NCI-H1105 treated with DMSO at 0.1 percent for 48 hours (cell line): Measurements from ENCODE around the gene SHLD1.
"Not testable (repeated sequence)": the region's sequence is repeated elsewhere in the genome, so short reads cannot be mapped to it uniquely, and the experiment has no call there.

Experiments used
- DNase-seq: peaks from one replicate; lab custom pipeline; 2025; lab: John Stamatoyannopoulos, UW

The SHLD1 gene

DNA sequence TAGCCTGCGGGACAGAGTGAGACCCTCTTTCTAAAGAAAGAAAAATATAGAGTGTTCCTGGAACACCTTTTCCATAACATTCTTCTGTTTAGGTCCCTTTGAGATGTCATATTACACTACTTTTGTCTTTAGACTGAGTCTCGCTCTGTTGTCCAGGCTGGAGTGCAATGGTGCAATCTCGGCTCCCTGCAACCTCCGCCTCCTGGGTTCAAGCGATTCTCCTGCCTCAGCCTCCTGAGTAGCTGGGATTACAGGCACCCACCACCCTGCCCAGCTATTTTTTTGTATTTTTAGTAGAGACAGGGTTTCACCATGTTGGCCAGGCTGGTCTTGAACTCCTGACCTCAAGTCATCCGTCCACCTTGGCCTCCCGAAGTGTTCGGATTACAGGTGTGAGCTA lies 31.2 kb downstream of the SHLD1 start:
- DNase-seq: not testable (repeated sequence)

DNA sequence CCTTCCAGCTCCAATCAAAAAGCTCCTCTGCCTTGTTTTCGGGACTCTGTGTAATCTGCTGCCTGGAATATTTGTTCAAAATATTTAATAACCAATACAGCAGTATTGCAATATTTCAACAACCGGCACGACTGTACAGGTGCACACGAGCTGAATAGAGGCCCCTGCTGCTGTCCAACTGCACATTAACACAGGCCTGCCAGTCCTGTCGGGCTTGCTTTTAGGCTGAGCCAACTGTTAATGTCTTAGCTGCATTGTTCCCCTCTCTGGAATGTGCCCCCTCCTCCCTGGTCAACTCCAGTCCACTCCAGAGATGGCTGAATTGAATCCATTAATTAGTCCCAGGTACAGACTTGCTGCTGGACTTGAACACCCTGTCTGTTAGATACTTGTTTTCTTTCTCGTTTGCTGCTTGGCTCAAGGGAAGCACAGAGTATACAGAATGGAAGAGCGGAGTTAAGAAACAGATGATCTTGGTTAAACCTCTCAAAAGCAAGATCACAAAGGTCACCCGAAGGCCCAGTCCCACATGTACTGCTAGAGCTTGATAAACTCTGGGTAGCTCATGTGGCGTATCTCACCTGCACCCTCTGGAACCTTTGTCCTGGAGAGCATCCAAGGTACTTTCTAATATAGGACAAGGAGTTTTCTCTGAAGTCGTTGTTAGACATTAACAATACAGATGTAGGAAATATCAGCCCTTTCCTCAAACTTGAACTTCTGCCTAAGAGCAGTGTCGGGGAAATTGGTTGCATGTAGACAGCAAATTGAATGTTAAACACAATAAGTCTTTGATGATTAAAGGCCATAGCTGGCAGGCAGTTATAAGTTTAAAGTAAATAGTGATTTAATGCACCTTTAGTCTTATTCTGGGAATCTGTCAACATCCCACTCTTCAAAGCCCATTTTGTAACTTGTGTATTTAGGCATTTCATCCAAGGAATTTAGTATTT lies 31.9 kb downstream of the SHLD1 start:
- no peak for DNase-seq

DNA sequence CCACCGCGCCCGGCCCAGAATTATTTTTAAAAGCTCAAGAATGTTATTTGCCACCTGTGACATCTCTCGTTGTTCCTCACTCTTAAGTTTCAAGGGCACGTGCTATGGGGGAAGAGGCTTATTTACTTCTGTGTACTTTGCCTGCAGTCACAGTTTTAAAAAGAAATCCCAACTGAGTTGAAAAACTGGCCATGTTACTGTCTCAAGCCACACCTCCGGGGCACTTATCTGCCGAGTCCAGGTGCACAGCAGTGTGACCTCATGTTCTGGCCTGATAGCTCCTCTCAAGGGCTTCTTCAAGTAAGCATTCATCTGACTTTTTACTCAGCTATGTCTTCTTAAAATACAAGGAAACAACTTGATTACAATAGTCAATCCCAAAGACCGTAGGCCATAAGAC lies 34.5 kb downstream of the SHLD1 start:
- no peak for DNase-seq

DNA sequence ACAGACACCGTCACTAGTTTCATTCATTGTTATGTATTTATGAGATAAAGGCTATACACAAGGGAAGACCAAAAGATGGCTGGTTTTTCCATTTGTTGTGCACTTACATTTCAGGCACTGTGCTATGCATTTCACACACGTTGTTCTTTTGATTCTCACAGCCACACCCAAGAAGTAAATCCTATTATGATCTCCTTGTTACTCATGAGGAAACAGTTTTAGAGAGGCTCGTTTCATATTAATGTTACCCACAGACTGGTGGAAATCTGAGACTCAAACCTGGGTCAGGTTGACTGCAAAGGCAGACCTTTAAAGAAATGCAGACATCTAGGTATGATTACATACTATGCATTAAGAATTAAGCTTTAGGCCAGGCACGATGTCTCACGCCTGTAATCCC lies 34.9 kb downstream of the SHLD1 start:
- no peak for DNase-seq

DNA sequence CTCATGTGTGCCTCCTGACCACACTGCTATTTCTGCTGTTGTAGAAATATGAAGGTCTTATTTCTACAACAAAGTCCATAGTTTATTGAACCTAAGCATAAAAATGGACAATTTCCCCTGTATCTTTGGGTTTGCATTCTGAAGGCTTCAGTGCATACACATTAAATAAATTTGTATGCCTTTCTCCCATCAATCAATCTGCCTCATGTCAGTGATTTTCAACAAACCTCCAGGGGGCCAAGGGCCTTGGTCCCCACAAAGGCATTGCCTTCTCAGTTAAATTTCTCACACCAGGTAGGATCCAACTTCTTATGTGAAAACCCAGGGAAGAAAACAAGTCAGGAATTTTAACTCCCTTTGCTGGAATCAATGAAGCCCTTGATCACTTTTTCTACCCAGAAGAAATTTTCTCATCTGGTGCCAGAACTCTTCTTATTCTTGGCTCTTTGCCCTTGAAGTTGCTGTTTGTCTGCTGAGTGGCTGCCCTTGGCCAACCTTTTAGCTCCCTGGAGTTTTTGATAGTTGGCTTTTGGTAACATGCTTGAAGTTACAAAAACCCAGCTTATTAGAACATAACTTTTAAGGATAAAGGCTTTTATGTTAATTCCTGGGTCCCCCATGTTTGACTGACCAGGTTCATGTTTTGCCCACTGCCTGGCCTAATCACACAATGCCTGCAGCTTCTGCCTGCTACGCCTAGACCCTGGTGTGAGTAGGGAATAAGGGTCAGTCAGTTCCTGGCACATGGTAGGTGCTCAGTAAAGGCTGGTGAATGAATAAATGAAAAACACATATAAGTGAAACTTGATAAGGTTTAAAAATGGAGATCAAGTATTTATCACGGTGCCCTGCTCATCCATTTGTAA lies 37.0 kb downstream of the SHLD1 start:
- peak; percentile 30 for DNase-seq

DNA sequence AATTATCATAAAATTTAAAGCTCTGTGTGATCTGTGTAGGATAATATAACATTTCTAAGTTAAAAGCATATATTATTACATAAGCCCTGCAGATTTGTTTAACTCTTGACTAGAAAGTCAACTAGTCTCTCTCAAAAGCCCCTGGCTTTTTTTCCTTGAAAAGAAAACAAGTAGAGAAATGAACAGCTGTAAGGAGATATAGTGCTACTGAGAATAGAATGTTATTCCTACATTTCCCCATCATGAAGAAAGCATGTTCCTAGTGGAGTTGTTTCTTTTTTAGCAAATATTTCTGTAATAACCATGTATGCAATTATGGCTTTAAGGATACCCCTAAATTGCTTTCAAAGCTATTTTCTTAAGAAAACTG lies 37.6 kb downstream of the SHLD1 start:
- DNase-seq: no peak

DNA sequence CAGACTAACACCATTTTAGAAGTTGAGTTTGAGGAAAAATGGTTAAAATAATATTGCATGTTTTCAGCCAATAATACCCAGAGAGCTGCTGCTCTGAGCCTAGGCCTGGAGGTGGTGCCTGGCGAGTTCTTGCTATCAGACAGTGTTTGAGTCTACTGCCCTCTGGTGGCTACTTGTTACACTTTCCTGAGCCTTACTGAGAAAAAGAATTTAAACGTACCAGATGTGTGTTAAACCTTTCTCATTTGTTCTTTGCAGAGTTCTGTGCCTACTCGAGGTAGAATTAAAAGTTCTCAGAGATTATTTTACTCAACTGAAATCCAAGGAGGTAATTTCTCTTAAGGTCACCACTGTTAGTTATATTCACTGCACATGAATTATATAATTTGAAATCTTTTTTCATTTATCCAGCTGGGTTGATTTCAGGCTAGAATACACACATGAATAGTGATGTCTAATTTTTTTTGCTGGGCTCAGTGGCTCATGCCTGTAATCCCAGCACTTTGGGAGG lies 38.2 kb downstream of the SHLD1 start:
- peak; percentile 86 for DNase-seq

DNA sequence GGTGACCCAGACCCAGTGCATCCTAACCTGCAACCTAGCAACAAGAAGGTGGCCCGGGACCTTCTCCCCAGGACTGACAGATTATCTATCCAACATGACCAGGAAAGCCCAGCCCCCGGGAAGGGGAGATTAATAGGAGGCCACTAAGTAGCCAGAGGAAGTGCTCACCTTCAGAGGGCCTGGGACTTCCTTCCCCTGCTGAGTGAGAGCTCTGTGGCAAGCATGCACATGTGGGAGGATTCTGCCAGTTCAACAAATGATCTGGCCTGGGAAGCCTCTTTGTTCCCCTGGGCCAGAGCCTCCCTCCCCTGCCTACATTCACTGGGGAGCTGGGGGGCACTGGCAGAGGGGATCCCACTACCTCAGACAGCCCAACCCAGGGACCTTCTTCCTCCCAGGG lies 39.6 kb downstream of the SHLD1 start:
- no peak for DNase-seq

DNA sequence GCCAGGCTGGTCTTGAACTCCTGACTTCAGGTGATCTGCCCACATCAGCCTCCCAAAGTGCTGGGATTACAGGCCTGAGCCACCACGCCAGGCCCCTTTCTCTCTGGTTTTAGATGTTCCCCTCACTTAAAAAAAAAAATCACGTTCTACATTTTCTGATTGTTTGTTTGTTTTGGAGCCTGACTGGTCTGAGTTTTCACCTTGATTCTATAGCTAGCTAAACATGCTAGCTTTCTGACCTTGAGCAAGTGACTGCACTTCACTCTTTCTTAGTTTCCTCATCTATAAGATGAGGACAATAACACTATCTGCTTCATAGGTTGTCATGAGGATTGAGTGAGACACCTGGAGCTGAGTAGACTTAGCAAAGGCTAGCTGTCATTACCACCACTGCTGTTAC lies 43.7 kb downstream of the SHLD1 start:
- no peak for DNase-seq

DNA sequence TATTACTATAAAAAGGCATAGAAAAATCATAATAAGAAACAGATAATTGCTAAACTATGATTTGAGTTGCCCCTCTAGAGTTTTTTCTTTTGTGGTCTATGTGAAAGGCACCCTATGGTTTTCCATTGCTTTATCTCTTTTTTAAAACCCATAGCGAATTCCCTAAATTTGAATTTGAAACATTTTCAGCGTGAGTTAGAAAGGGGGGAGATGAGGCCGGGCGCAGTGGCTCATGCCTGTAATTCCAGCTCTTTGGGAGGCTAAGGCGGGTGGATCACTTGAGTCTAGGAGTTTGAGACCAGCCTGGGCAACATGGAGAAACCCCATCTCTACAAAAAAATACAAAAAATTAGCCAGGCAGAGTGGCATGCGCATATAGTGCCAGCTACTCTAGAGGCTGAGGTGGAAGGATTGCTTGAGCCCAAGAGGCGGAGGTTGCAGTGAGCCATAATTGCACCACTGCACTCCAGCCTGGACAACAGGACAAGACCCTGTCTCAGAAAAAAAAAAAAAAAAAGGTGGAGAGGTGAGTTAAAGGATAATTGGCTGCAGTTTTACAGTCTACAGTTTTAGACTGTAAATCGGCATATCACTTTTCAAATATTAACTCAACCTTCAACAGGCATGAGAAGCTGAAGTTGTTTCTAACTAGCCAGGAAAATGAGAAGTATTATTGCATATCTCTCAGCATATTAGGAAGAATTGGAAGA lies 46.3 kb downstream of the SHLD1 start:
- DNase-seq: no peak

DNA sequence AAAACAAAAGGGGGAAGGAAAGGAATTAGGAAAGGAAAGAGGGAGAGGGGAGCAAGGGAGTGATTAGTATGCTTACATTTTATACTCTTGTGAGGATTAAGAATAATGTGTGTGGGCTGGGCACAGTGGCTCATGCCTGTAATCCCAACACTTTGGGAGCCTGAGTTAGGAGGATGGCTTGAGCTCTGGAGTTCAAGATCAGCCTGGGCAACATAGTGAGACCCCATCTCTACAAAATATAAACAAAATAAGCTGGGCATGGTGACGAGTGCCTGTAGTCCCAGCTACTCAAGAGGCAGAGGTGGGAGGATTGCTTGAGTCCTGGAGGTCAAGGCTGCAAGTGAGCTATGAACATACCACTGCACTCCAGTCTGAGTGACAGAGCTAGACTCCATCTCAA lies 47.0 kb downstream of the SHLD1 start:
- DNase-seq: no peak

DNA sequence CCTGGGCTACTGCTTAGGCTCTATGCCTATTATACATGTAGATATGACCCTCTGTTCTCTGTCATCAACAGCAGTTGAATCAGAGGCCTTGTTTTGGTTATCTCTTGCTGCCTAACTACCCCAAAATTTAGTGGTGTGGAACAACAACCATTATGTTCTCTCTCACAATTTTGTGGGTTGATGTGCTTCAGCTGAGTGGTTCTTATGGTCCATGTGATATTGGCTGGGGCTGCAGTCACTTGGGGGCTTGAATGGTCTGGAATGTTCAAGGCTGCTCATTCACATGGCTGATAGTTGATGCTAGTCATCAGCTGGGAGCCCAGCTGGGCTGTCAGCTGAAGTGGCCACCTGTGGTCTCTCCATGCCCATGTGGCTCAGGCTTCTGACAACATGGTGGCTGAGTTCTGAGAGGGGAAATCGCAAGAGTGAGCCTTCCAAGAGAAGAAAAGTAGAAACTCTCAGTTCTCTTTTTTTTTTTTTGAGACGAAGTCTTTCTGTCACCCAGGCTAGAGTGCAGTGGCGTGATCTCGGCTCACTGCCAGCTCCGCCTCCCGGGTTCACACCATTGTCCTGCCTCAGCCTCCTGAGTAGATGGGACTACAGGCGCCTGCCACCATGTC lies 47.8 kb downstream of the SHLD1 start:
- DNase-seq: no peak

DNA sequence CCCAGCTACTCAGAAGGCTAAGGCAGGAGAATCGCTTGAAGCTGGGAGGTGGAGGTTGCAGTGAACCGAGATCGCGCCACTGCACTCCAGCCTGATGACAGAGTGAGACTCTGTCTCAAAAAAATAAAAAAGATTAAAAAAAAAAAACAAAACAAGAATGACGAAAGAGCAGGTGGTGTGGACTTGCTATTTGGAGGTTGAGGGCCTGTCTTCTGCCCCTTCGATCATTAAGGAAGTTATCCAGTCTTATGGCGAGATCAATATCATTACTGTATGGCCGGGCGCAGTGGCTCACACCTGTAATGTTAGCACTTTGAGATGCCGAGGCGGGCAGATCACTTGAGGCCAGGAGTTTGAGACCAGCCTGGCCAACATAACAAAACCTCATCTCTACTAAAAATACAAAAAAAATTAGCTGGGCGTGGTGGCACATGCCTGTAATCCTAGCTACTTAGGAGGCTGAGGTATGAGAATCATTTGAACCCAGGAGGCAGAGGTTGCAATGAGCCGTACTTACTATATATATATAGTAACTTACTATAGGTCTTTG lies 53.6 kb downstream of the SHLD1 start:
- DNase-seq: not testable (repeated sequence)

DNA sequence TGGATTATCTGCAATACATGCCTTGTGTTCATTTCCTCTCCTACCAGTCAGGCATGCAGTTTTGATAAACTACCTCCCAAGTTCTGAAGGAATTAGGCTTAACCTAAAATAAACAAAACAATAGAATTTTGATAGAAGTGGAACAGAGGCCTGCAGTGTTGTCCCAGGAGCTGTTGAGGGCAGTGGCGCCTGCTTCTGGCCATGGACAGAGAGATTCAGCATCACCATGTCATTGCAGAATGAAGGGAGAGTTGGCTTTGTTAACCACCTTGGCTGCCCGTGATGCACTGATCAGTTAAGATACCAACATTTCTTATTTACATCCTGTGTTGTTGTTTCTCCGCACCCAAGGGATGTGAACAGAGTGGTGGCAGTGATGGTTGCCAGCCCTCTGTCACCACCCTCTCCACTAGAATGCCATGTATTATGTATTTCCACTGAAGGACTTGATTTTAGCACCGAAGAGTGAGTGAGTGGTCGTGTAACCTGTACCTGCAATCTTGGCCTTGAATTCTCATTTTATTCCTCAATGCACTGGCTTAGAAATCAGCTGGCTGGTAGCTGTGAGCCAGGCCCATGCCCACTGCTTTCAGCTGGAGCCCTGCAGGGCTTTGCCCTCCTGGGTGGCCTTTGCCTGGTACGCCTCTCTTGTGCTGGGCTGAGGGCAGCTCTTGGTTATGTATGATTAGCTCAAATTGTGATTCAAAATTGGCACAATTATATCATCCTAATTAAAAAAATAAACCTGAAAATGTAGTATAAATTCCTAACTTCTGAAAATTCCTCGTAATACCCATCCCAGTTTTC lies 56.5 kb downstream of the SHLD1 start:
- no peak for DNase-seq

DNA sequence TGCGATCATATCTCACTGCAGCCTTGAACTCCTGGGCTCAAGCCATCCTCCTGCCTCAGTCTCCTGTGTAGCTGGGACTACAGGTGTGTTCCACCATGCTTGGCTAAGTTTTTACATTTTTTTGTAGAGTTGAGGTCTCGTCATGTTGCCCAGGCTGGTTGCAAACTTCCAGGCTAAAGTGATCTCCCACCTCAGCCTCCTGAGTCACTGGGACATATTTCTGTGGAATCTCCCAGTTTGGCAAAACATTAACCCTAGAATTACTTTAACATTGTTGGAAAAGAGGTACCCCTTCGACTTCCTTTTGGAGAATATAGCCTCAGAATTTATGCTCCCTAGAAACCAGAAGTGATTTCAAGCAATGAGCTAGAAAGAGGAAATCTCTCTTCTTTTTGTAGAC lies 57.2 kb downstream of the SHLD1 start:
- no peak for DNase-seq

DNA sequence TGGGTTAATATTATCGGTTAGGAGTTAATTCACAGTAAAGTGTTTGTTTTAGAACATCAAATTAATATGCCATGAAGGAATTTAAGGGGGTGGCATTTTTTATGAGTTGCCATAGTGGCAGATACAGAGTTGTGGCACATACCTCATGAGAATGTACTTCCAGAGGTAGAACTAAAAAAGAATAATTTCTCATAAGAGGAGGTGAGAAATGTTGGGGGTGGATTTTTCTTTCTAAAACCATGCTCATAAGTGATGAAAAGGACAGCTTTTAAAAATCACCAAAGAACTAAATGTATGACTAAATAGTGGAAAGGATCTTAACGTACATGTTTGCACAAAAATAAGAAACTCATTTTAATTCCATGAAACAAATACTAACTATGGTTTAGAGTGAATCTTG lies 58.7 kb downstream of the SHLD1 start:
- no peak for DNase-seq

DNA sequence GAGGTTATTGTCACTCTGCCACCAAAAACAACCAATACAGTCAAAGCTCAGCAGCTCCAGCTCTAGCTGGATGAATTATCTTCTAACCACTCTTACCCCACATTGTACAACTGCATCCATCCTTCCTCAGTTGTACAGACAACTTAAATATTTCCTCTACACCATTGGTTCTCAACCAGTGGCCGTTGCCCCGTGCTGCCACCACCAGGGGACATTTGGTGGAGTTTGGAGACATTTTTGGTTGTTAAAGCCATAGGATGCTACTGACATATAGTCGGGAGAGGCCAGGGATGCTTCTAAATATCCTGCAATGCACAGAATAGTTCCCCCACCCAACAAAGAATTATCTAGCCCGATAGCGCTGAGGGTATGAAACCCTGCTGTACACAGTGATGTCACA lies 59.3 kb downstream of the SHLD1 start:
- DNase-seq: no peak

DNA sequence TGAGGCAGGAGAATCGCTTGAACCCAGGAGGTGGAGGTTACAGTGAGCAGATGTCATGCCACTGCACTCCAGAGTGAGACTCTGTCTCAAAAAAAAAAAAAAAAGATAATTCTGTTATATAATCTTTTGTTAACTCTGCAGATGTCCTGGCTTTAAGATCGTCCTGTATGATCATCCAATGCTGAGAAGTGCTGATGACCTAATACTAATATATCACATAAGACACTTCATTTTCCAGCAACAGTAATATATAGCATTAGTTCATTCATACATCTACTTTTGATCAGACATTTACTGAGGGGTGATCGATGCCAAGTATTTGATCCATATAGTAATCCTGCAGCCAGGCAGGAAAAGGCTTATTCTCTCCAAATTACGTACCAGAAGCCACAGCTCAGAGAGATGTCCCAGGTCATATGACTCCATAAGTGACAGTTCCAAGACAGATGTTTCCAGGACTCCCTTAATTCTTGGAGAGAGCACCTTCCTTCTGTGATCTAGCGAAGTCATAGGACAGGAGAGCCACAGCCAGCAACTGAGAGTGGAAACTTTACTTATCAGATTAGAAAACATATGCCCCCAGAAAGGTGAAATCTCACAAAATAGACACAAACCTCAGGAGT lies 60.7 kb downstream of the SHLD1 start:
- DNase-seq: no peak

DNA sequence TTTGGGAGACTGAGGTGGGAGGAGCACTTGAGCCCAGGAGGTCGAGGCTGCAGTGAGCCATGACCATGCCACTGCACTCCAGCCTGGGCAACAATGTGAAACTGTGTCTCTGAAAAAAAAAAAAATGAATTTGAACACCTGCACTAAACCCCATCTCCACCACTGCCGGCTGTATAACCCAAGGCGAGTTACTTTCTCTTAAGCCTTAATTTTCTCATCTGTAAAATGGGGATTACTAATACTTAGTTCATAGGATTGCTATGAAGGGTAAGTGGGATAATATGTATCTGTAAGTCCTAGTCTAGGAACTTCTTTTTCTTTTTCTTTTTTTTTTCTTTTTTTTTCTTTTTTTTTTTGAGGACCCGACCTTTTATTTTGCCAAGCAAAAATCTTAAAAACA lies 61.5 kb downstream of the SHLD1 start:
- DNase-seq: no peak

DNA sequence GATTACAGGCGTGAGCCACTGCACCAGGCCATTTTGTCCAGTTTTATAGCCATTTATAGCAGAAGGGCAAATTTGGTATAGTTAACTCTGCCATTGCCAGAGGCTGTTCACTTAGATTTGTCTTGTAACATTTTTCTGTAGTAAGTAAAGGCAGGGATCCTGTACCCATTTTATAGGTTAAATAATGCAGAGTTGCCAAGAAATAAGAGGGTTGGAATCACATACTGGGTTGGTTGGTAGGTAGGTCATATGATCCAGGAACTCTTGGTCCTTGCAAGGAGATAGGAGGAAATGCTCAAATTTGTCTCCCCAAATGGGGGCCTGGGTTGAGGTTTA lies 68.1 kb downstream of the SHLD1 start:
- no peak for DNase-seq
